ENCODE data around the gene TMPRSS12.
A peak's percentile ranks its signal among the peaks of the same experiment; 100 is the strongest.
"Not testable (repeated sequence)": the region's sequence is repeated elsewhere in the genome, so short reads cannot be mapped to it uniquely, and the experiment has no call there.

The TMPRSS12 gene

DNA sequence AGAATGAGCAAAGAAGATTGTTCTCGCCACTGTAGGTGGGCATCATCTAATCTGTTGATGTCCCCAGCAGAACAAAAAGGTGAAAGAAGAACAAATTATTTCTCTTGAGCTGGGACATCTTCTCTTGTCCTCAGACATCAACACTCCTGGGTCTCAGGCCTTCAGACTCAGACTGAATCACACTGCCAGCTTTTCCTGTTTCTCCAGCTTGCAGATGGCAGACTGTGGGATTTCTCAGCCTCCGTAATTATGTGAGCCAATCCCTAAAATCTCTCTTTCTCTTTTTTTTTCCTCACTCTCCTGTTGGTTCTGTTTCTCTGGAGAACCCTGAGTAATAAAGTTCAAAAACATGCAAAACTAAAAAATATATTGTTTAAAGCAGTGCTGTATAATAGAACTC is 3.7 kb upstream of the TMPRSS12 start:
- Mint-ChIP-seq H3K4me1 (no peaks in the 10 kb centered on the region), H3K27ac (no peak overlapping the region), H3K4me3 (no peak overlapping the region), H3K9me3 (peaks cover 18% of the 10 kb centered on the region), H3K27me3 (peaks cover 26% of the 10 kb centered on the region), H3K36me3 (peaks cover 4% of the 10 kb centered on the region)
- DNase-seq = no peak
- CTCF ChIA-PET = no interaction called here

DNA sequence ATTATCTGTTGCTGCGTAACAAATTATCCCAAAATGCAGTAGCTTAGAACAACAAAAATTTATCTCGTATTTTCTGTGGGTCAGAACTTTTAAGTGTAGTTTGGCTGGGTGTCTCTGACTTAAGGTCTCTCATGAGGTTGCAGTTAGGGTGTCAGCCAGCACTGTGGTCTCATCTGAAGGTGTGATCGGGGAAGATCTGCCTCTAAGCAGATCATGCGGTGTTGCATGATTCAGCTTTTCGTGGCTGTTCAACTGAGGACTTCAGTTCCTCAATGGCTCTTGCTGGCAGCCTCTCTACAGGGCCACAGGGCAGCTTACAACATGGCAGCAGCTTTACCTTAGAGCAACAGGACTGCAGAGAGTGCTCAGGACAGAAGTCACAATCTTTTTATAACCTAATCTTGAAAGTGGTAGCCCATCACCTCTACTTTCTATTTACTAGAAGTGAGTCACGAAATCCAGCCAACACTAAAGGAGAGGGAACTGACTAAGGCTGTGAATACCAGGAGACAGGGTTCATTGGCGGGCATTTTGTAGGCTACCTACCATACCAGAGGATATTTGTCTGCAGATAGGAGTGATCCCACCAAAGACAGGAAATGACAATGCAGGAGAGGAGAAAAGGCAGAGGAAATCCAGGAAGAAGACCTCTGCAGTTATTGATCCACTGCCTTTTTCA is 1.8 kb upstream of the TMPRSS12 start:
- no peak overlapping the region for H3K27ac Mint-ChIP-seq

DNA sequence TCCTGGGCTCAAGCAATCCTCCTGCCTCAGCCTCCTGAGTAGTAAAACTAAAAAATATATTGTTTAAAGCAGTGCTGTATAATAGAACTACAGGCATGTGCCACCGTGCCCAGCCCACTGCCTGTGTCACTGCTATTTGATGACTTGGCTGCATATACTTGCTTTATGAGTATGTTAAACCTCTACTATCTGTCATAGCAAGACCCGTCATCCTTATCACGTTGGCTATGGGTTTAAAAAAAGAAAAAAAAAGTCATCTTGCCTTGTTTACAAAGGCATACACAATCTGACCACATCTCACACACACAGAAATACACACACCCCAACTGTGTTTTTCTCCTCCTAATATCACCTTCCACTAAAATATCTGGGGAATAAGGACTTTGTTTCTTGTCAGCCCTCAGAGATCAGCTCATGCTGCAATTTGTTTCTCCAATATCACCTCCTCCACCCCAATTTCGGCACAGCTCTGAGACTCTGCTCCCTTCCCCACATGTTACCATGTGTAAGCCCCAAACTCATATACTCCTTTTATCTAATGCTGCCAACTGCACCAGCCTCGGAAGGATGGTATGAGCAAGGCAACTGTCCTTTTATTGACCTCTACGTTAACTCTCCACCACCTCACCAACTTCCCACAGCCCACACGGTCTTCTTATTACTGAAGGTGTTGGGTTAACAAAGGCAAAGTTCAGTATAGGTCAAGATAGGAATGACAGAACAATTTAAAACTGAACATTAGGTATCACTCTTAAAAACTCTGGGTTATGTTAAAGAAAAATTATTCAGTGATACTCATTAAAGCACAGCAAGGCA is 802 bp upstream of the TMPRSS12 start:
- no peaks in the 10 kb centered on the region for H3K4me1 Mint-ChIP-seq
- no peak overlapping the region for H3K27ac Mint-ChIP-seq
- no peak overlapping the region for H3K4me3 Mint-ChIP-seq
- H3K27me3 Mint-ChIP-seq = peaks cover 20% of the 10 kb centered on the region
- CTCF ChIA-PET = interaction anchor here (0.7 kb wide), 1 partner anchor 474 kb away, joined by 3 read pairs; no protein-coding TSS in a partner anchor
- peaks cover 9% of the 10 kb centered on the region for H3K9me3 Mint-ChIP-seq
- DNase-seq = no peak
- H3K36me3 Mint-ChIP-seq = peaks cover 4% of the 10 kb centered on the region

More for the DNA sequence above, 1.8 kb upstream of the TMPRSS12 start:
- Mint-ChIP-seq H3K4me1 (no peaks in the 10 kb centered on the region), H3K27me3 (peaks cover 24% of the 10 kb centered on the region), H3K36me3 (peaks cover 4% of the 10 kb centered on the region), H3K9me3 (peaks cover 9% of the 10 kb centered on the region), H3K4me3 (no peak overlapping the region)
- CTCF ChIA-PET = interaction anchor here (0.8 kb wide), 1 partner anchor 15 kb away, joined by 4 read pairs; no protein-coding TSS in a partner anchor
- DNase-seq = no peak

DNA sequence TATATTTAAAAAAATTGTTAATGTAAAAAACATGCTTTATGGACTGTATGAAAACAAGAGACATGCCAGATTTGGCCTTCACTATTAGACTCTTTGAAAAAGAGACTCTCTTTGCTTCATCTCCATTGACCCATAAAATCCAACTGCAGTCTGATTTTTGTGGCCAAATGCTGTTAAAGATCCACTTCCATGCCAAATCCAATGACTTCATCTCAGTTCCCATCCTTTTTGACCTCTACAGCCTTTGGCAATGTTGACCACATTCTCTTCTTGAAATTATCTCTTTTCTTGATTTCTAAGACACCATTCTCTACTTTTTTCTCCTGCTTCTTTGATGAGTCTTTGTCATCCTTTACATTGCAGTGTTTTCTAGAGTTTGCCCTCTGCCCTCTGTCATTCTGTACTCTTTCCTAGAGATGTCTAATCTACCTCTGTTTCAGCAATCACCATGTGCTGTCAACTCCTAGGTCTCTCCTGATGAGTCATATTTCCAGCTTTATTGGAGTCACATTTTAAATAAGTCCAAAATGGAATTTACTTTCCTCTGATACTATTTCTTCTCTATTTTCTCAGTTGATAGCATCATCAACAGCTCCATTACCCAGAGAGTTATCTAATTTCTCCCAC is 2.4 kb downstream of the TMPRSS12 start:
- peaks cover 23% of the 10 kb centered on the region for H3K27me3 Mint-ChIP-seq
- no peak overlapping the region for H3K27ac Mint-ChIP-seq
- H3K9me3 Mint-ChIP-seq = peaks cover 9% of the 10 kb centered on the region
- CTCF ChIA-PET = interaction anchor here (0.7 to 1.2 kb wide), 4 partner anchors 78 to 497 kb away, joined by 3 to 4 read pairs (median 4); no protein-coding TSS in a partner anchor
- H3K4me3 Mint-ChIP-seq = no peak overlapping the region
- no peak for DNase-seq
- no peaks in the 10 kb centered on the region for H3K4me1 Mint-ChIP-seq
- H3K36me3 Mint-ChIP-seq = peaks cover 4% of the 10 kb centered on the region

DNA sequence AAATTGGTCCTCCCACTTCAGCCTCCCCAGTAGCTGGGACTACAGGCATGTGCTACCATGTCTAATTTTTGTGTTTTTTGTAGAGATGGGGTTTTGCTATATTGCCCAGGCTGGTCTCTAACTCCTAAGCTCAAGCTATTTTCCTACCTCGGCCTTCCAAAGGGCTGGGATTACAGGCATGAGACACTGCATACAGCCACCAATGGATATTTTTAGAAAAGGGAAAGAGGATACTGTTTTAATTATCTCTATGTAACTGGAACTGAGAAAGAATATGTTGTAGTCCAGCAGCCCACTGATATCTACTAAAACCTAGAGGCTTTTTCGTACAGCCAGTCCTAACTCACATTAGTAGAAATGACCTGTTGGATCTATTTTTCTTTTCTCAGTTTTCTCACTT is 6.2 kb downstream of the TMPRSS12 start:
- Mint-ChIP-seq H3K27me3 (peaks cover 23% of the 10 kb centered on the region), H3K4me1 (no peaks in the 10 kb centered on the region), H3K36me3 (no peaks in the 10 kb centered on the region), H3K27ac (no peak overlapping the region), H3K9me3 (peaks cover 1% of the 10 kb centered on the region), H3K4me3 (no peak overlapping the region)
- no peak for DNase-seq
- CTCF ChIA-PET = no interaction called here

DNA sequence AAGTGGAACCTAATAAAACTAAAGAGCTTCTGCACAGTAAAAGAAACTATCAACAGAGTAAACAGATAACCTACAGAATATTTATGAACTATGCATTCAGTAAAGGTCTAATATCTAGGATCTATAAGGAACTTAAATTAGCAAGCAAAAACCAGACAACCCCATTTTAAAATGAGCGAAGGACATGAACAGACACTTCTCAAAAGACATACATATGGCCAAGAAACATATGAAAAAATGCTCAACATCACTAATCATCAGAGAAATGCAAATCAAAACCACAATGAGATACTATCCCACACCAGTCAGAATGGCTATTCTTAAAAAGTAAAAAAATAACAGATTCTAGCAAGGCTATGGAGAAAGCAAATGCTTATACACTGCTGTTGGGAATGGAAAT is 12.5 kb downstream of the TMPRSS12 start:
- H3K27me3 Mint-ChIP-seq = peaks cover 24% of the 10 kb centered on the region
- H3K36me3 Mint-ChIP-seq, H3K4me3 Mint-ChIP-seq, H3K27ac Mint-ChIP-seq, H3K4me1 Mint-ChIP-seq, CTCF ChIA-PET, DNase-seq, H3K9me3 Mint-ChIP-seq: not testable (repeated sequence)

DNA sequence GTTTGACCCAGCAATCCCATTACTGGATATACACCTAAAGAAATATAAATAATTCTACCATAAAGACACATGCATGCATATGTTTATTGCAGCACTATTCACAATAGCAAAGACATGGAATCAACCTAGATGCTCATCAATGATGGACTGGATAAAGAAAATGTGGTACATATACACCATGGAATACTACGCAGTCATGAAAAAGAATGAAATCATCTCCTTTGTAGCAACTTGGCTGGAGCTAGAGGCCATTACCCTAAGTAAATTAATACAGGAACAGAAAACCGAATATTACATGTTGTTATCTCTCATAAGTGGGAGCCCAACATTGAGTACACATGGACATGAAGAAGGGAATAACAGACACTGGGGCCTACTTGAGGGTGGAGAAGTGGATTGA is 13.0 kb downstream of the TMPRSS12 start:
- H3K27ac Mint-ChIP-seq, H3K36me3 Mint-ChIP-seq, CTCF ChIA-PET, H3K4me3 Mint-ChIP-seq, DNase-seq, H3K9me3 Mint-ChIP-seq, H3K4me1 Mint-ChIP-seq: not testable (repeated sequence)
- H3K27me3 Mint-ChIP-seq = peaks cover 21% of the 10 kb centered on the region

DNA sequence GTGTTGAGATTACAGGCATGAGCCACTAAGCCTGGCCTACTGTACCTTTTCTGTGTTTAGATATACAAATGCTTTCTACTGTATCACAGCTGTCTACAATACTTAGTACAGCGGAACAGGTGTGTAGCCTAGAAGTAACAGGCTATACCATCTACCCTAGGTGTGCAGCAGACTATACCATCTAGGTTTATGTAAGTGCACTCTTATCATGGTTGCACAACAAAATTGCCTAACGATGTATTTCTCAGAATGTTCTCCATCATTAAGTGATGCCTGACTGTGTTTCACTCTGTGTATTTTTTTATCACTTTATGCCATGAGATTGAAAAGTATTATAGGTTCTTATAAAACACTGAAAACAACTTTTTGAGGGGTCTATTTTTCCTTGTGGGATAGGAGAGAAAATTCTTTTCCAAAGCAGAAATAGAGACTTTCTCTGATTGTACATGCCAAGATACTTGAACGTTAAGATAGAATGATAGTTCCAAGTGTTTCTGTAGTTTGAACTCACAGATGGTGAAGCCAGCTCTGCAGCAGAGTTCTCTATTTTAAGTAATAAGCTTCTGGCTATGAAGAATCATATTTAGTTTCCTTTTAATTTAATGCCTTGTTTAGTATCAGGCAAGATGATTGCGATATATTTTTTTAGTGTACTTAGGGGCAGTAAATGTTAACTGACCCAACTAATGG is 17.0 kb downstream of the TMPRSS12 start:
- Mint-ChIP-seq H3K4me3 (no peak overlapping the region), H3K36me3 (no peaks in the 10 kb centered on the region), H3K27ac (no peak overlapping the region), H3K9me3 (peaks cover 6% of the 10 kb centered on the region), H3K27me3 (no peaks in the 10 kb centered on the region), H3K4me1 (no peaks in the 10 kb centered on the region)
- CTCF ChIA-PET = no interaction called here
- no peak for DNase-seq

DNA sequence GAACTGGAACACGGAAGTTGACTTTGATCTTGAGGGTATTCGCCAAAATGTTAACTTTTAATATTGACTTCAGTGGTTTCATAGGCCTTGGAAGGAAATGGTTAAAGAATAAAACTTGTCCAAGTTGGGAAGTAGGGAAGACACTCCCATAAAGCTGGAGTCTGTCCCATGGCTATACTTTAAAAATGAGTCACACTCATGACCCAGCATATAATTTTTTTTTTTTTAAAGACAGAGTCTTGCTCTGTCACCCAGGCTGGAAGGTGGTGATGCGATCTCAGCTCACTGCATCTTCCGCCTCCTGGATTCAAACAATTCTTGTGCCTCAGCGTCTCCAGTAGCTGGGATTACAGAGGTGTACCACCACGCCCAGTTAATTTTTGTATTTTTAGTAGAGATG is 19.6 kb downstream of the TMPRSS12 start:
- Mint-ChIP-seq H3K9me3 (peaks cover 19% of the 10 kb centered on the region), H3K4me3 (no peak overlapping the region), H3K27me3 (no peaks in the 10 kb centered on the region), H3K4me1 (peaks cover 13% of the 10 kb centered on the region), H3K36me3 (peaks cover 11% of the 10 kb centered on the region), H3K27ac (no peak overlapping the region)
- DNase-seq = no peak
- CTCF ChIA-PET = no interaction called here

DNA sequence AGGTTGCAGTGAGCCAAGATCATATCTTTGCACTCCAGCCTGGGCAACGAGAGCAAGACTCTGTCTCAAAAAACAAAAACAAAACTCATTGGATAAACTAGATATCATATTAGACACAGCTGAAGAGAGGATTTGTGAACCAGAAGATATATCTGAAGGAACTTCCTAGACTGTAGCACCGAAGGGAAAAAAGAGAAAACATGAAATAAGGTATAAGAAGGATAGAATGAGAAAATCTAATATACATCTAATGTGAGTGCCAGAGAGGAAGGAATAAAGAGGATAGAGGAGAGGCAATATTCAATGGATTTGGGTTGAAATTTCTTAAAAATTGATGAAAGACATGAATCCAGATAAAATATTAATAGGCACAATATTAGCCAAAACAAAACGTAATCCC is 22.5 kb downstream of the TMPRSS12 start:
- no peak overlapping the region for H3K4me3 Mint-ChIP-seq
- CTCF ChIA-PET = no interaction called here
- no peak overlapping the region for H3K27ac Mint-ChIP-seq
- peaks cover 31% of the 10 kb centered on the region for H3K9me3 Mint-ChIP-seq
- no peak for DNase-seq
- peaks cover 42% of the 10 kb centered on the region for H3K4me1 Mint-ChIP-seq
- no peaks in the 10 kb centered on the region for H3K27me3 Mint-ChIP-seq
- H3K36me3 Mint-ChIP-seq = peaks cover 21% of the 10 kb centered on the region

DNA sequence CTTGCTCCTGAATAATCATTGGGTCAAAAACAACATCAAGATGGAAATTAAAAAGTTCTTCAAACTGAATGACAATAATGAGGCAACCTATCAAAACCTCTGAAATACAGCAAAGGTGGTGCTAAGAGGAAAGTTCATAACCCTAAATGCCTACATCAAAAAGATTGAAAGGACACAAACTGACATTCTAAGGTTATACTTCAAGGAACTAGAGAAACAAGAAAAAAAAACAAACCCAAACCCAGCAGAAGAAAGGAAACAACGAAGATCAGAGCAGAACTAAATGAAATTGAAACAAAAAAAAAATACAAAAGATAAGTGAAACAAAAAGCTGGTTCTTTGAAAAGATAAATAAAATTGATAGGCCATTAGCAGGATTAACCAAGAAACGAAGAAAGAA is 26.2 kb downstream of the TMPRSS12 start:
- Mint-ChIP-seq H3K36me3 (peaks cover 21% of the 10 kb centered on the region), H3K9me3 (peaks cover 31% of the 10 kb centered on the region), H3K4me1 (peaks cover 44% of the 10 kb centered on the region), H3K27ac (peak overlapping the region; percentile 62)
- DNase-seq, CTCF ChIA-PET, H3K4me3 Mint-ChIP-seq, H3K27me3 Mint-ChIP-seq: not testable (repeated sequence)

DNA sequence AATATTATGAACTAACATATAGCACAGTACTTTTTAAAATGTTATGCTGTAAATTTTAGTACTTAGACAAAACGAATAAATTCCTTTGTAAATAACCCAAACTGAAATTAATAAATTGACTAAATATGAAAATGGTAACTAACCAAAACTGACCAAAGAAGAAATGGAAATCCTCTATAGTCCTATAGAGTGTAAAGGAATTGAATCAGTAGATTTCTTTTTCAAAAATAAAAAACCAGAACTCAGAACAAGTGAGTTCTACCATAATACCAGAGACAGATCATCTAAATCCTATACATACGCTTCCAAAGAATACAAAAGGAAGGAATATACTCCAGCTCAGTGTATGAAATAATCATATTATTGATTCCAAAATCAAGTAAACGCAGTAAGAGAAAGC is 39.8 kb downstream of the TMPRSS12 start:
- H3K27ac Mint-ChIP-seq = no peak overlapping the region
- no peaks in the 10 kb centered on the region for H3K36me3 Mint-ChIP-seq
- H3K27me3 Mint-ChIP-seq = no peaks in the 10 kb centered on the region
- CTCF ChIA-PET = no interaction called here
- H3K9me3 Mint-ChIP-seq = peaks cover 6% of the 10 kb centered on the region
- no peak for DNase-seq
- no peak overlapping the region for H3K4me3 Mint-ChIP-seq
- H3K4me1 Mint-ChIP-seq = no peaks in the 10 kb centered on the region

DNA sequence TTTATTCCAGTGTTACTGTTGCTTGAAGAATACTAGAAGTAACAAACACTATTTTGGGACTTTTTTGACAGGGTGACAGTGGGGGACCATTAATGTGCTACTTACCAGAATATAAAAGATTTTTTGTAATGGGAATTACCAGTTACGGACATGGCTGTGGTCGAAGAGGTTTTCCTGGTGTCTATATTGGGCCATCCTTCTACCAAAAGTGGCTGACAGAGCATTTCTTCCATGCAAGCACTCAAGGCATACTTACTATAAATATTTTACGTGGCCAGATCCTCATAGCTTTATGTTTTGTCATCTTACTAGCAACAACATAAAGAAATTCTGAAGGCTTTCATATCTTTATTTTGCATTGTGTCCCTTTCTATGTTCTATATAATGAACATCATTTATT is 44.5 kb downstream of the TMPRSS12 start:
- Mint-ChIP-seq H3K27ac (no peak overlapping the region), H3K4me1 (no peaks in the 10 kb centered on the region), H3K4me3 (no peak overlapping the region), H3K36me3 (no peaks in the 10 kb centered on the region), H3K27me3 (no peaks in the 10 kb centered on the region), H3K9me3 (peaks cover 6% of the 10 kb centered on the region)
- DNase-seq = no peak
- CTCF ChIA-PET = no interaction called here

DNA sequence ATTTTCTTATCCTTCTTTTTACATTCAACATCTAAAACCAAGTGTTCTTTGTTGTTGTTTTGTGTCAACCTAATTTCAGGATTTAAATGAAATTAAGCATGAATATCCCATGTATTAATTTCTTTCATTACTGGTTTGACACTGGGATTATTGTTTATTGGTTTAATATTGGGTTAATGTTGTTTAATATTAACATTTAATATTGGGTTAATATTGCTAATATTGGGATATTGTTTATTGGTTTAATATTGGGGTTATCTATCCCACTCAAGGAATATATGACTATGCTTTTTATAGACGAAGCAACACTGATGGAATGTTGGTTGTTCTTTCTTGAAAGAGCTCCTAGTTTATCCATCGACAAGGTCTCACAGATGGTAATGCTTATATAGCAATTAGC is 45.9 kb downstream of the TMPRSS12 start:
- H3K27me3 Mint-ChIP-seq = no peaks in the 10 kb centered on the region
- no peak for DNase-seq
- CTCF ChIA-PET = no interaction called here
- no peak overlapping the region for H3K27ac Mint-ChIP-seq
- H3K4me3 Mint-ChIP-seq = no peak overlapping the region
- no peaks in the 10 kb centered on the region for H3K4me1 Mint-ChIP-seq
- H3K36me3 Mint-ChIP-seq = no peaks in the 10 kb centered on the region
- H3K9me3 Mint-ChIP-seq = no peaks in the 10 kb centered on the region
